HCT116 (cell line): ENCODE measurements around the gene TLR8.

ENCODE experiments used
- CEBPB ChIP-seq: IDR thresholded peaks from 2 replicates; pipeline ENCODE4 v1.6.1; 2012; ENCODE audit warnings: low read depth
- EGR1 ChIP-seq: IDR thresholded peaks from 2 replicates; pipeline ENCODE4 v1.6.1; 2012; ENCODE audit warnings: low read depth
- EZH2 ChIP-seq: fragments of 200-600 bp; sonication (generic); IDR thresholded peaks from 2 replicates; pipeline ENCODE4 v1.6.1; 2017; ENCODE audit warnings: antibody characterized with exemption, mixed run types
- FOSL1 ChIP-seq: IDR thresholded peaks from 2 replicates; pipeline ENCODE4 v1.6.1; 2012; ENCODE audit warnings: low read depth
- POLR2A ChIP-seq: IDR thresholded peaks from 2 replicates; pipeline ENCODE4 v1.7.0; 2011; ENCODE audit warnings: borderline replicate concordance; ENCODE audit not compliant: insufficient read depth, insufficient read length; ENCODE audit errors: extremely low read depth
- POLR2AphosphoS5 ChIP-seq: IDR thresholded peaks from 2 replicates; pipeline ENCODE4 v1.6.1; 2011; ENCODE audit warnings: mild to moderate bottlenecking, low read depth, low read length, moderate library complexity
- TCF7L2 ChIP-seq: IDR thresholded peaks from 2 replicates; pipeline ENCODE4 v1.7.0; 2011; ENCODE audit warnings: borderline replicate concordance, inconsistent platforms; ENCODE audit not compliant: insufficient read depth, insufficient read length; ENCODE audit errors: extremely low read depth
- YY1 ChIP-seq: IDR thresholded peaks from 2 replicates; pipeline ENCODE4 v1.6.1; 2011; ENCODE audit warnings: low read length, low read depth, moderate library complexity, mild to moderate bottlenecking; ENCODE audit not compliant: insufficient replicate concordance; ENCODE audit errors: extremely low read depth
- ZFX ChIP-seq: fragments of 450-650 bp; IDR thresholded peaks from 2 replicates; pipeline ENCODE4 v1.6.1; 2017
- TF ChIP-seq, protein P1 (sequence below), 3 experiments: fragments of 200-600 bp in 1 of 3; sonication (generic) in 1 of 3; IDR thresholded peaks in 2 of 3; conservative IDR thresholded peaks in 1 of 3; 2 replicates each; pipeline ENCODE4 v1.5.1; 2012 to 2017; ENCODE audit warnings: low read depth in 2 of 3, low read length in 2 of 3, antibody characterized with exemption in 1 of 3, borderline replicate concordance in 1 of 3, control low read depth in 1 of 3, mild to moderate bottlenecking in 1 of 3, mixed read lengths in 1 of 3, mixed run types in 1 of 3, moderate library complexity in 1 of 3; ENCODE audit not compliant: insufficient read depth in 1 of 3
- TF ChIP-seq, protein P2 (sequence below): IDR thresholded peaks from 2 replicates; pipeline ENCODE4 v1.6.1; 2011; ENCODE audit warnings: mild to moderate bottlenecking, low read length, moderate library complexity; ENCODE audit not compliant: insufficient replicate concordance; ENCODE audit errors: extremely low read depth
- TF ChIP-seq, protein P3 (sequence below): IDR thresholded peaks from 2 replicates; pipeline ENCODE4 v1.6.1; 2012

DNA sequence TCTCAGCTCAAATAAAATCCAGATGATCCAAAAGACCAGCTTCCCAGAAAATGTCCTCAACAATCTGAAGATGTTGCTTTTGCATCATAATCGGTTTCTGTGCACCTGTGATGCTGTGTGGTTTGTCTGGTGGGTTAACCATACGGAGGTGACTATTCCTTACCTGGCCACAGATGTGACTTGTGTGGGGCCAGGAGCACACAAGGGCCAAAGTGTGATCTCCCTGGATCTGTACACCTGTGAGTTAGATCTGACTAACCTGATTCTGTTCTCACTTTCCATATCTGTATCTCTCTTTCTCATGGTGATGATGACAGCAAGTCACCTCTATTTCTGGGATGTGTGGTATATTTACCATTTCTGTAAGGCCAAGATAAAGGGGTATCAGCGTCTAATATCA lies 18.7 kb upstream of the TLR8 start:
- TF ChIP-seq POLR2A: no peak
- TF ChIP-seq, protein P1, sequence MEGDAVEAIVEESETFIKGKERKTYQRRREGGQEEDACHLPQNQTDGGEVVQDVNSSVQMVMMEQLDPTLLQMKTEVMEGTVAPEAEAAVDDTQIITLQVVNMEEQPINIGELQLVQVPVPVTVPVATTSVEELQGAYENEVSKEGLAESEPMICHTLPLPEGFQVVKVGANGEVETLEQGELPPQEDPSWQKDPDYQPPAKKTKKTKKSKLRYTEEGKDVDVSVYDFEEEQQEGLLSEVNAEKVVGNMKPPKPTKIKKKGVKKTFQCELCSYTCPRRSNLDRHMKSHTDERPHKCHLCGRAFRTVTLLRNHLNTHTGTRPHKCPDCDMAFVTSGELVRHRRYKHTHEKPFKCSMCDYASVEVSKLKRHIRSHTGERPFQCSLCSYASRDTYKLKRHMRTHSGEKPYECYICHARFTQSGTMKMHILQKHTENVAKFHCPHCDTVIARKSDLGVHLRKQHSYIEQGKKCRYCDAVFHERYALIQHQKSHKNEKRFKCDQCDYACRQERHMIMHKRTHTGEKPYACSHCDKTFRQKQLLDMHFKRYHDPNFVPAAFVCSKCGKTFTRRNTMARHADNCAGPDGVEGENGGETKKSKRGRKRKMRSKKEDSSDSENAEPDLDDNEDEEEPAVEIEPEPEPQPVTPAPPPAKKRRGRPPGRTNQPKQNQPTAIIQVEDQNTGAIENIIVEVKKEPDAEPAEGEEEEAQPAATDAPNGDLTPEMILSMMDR (IDR thresholded peaks at IDR 0.05 in 2 of 3, conservative IDR thresholded peaks at IDR 0.05 in 1 of 3; ENCODE audit: borderline replicate concordance in 1 of 3, insufficient read depth in 1 of 3, low read depth in 2 of 3, low read length in 2 of 3): no peak
- TF ChIP-seq EZH2: no peak
- no peak for TF ChIP-seq CEBPB
- no peak for TF ChIP-seq FOSL1
- TF ChIP-seq TCF7L2: no peak
- TF ChIP-seq, protein P2, sequence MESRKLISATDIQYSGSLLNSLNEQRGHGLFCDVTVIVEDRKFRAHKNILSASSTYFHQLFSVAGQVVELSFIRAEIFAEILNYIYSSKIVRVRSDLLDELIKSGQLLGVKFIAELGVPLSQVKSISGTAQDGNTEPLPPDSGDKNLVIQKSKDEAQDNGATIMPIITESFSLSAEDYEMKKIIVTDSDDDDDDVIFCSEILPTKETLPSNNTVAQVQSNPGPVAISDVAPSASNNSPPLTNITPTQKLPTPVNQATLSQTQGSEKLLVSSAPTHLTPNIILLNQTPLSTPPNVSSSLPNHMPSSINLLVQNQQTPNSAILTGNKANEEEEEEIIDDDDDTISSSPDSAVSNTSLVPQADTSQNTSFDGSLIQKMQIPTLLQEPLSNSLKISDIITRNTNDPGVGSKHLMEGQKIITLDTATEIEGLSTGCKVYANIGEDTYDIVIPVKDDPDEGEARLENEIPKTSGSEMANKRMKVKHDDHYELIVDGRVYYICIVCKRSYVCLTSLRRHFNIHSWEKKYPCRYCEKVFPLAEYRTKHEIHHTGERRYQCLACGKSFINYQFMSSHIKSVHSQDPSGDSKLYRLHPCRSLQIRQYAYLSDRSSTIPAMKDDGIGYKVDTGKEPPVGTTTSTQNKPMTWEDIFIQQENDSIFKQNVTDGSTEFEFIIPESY: no peak
- TF ChIP-seq, protein P3, sequence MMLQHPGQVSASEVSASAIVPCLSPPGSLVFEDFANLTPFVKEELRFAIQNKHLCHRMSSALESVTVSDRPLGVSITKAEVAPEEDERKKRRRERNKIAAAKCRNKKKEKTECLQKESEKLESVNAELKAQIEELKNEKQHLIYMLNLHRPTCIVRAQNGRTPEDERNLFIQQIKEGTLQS: no peak
- TF ChIP-seq ZFX: no peak
- no peak for TF ChIP-seq YY1
- no peak for TF ChIP-seq EGR1
- TF ChIP-seq POLR2AphosphoS5: no peak
